ENCODE results near the gene MORC4. TPM values are rescaled to one million over a fixed set of nuclear protein-coding genes. Genes with fewer than 3 reads are reported as not detected.
"Not testable (repeated sequence)": the region's sequence is repeated elsewhere in the genome, so short reads cannot be mapped to it uniquely, and the experiment has no call there.

Gene MORC4
- 8.5 TPM for total RNA-seq

DNA sequence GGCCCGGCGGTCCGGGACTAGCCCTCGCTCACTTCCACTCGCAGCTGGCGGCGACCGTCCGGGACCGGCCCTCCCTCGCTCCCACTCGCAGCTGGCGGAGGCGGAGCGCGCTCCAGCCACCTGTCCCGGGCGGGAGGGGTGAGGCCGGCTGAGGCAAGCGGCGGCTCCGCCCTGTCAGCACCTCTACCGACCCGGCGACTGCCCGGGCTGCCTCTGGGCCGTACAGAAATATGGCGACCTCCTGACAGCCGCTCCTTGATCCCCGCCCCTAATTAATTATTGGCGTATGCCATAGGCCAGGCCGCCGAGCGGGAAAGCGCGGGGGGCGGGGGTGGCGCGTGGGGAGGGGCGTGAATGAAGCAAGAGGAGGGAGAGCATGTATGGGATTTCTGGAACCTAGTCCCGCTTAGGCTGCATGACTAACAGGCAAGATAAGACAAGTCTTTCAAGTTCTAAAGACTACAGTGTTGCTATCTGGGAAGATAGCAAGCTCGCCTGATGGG, at the start of gene MORC4:
MORC4 (minus strand) TSS at position 200 of the 503 bp plus-strand sequence. CDS start 243 bp downstream, outside the sequence.
- ATAC-seq = peak; percentile 95
- peak; percentile 87 for DNase-seq (ENCODE audit: low spot score)

DNA sequence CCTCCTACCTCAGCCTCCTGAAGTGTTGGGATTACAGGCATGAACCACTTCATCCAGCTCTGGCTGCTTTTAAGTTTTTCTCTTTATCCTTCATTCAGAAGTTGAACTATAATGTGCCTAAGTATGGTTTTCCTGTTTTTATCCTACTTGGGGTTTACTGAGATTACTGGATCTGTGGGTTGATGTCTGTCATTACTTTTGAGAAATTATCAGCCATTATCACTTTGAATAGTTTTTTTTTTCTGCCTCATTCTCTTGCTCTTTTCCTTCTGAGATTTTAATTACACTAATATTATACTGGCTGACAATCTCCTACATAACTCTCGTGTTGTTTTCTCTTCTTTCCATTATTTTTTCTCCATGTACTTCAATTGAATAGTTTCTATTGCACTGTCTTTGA, 47.6 kb upstream of the MORC4 start:
- DNase-seq (ENCODE audit: low spot score) = no peak
- ATAC-seq = no peak

DNA sequence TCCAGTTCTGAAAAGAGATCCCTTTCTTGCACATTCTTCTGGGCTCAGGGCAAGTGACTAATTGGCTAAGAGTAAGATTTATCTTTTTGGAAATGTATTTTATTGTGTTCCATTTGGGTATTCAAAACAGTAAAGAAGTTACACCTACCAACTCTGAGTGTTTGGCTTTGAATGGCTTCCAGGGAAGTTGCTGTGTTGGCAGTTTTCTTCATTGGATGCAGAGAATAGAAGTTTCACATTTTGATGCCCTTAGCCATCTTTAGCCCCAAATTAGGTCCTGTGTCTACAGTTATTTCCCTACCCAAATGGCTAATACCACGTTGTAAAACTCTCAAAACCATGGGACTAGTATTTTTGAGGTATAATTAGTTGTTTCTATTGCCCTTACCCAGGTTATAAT, 29.7 kb upstream of the MORC4 start:
- ATAC-seq (no peak), DNase-seq (ENCODE audit: low spot score) (no peak)

DNA sequence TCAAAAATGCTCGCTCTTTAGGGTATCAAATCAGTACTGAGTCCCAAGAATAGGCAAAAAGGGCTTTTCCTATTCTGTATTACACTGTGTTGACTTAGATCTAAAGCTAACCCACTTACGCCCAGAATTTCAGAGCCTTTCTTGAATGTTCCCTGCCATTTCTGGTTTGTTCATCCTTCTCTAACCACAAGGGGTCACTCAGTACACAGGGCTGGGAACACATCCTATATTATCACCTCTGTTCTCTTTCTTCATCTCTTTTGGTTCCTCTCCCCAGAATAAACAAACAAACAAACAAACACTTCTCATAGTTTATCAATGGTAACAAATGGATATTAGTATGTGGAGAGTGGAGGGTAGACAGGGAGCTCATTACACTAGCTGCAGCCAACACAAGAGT, 25.5 kb upstream of the MORC4 start:
- peak; percentile 77 for ATAC-seq
- DNase-seq (ENCODE audit: low spot score) = no peak

GRCh38 chrX:107014936-107015335, 14.9 kb upstream of the MORC4 start:
- ATAC-seq (no peak), DNase-seq (ENCODE audit: low spot score) (no peak)

GRCh38 chrX:107008034-107008433, 8.0 kb upstream of the MORC4 start:
- ATAC-seq (no peak), DNase-seq (ENCODE audit: low spot score) (no peak)

DNA sequence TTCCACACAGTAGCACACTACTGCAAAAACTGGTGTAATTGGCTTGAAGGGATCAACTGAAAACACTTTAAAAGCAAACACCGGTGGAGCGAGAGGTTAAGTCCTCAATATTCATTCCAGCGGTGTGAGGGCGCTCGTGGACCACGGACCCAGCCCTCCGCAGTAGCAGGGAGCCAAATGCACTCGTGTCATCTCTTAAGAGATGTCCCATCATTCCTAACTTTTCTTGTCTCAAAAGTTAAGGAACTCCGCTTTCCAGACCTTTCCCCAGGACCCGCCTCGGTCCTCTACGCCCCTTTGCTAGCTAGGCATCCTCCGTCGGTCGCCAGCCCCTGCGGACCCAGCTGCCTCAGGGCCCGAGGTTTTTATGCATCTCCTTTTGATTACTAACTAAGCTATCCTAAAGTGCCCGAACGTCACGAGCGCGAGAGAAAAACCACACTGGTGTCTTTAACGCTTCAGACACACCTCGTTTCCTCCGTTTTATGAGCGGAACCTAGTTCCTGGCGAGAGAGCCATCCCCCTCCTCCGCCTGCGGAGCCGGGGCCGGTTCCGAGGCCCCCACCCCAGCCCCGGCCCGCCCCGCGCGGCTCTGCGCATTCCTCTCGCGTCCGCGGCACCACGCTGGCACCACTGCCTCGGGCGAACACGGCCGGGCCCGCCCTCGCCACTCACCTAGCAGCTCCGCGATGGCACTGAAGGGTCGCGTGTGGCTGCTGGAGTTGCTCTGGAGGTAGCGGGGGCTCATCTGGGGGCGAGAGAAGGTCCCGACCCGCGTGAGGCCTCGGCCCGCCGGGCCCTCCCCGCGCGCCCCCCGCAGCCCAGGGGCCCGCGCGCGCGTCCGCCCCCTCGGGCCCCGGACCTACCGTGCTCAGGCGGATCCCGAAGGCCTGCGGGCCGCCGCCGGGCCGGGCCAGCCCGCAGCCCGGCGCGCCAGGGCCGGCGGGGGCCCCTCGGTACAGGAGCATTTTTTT, 723 bp downstream of the MORC4 start:
- DNase-seq (ENCODE audit: low spot score) (peak; percentile 56), ATAC-seq (peak; percentile 75)

GRCh38 chrX:106997611-106998010, 2.4 kb downstream of the MORC4 start:
- no peak for ATAC-seq
- no peak for DNase-seq (ENCODE audit: low spot score)

DNA sequence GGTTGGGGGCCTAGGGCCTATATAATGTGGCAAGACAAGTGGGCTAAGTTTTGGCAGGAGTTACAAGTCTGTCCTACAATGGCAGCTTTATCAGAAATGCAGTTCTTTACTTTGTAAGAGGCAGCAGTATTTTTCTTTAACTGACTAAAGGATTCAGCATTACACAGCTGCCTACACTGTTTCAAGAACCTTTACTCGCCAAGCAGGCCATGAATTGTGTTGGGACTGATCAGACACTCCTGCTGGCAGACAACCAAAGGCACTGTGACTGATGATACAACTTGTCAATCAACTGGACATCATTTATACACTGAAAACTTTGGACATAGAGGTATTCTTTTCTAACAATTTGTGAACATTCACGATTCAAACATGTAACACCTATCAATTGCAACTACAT, 4.3 kb downstream of the MORC4 start:
- DNase-seq (ENCODE audit: low spot score) (no peak), ATAC-seq (no peak)

GRCh38 chrX:106987488-106987887, 12.5 kb downstream of the MORC4 start:
- no peak for DNase-seq (ENCODE audit: low spot score)
- no peak for ATAC-seq

DNA sequence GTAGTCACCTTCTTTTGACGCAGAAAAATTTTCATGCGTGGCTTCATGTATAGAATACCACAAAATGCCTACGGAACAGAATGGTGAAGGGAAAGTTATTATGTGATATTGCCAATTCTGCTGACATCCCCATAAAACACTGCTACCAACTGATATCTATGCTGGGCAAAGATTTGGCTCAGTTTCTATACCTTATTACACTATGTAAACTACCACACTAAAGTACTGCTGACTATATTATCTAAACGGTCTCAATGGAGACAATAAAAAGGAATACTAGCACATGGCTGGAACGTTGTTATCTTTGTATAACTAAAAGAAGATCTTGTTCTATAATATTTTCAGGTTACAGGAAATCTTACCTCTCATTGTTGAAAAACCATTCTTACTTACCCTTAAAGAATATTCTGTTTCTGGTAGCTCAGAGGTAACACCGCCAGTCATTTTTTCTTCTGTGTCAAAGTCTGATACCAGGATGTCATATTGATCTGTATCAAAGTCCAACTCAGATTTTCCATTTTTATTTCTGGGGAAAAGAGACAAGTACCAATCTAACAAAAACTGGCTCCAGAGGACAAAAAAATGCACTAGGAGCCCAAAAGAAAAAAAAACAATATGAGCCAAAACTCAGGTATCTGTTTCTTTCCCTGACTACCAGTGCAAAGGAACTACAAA, 18.9 kb downstream of the MORC4 start:
- ATAC-seq = peak; percentile 72
- DNase-seq (ENCODE audit: low spot score) = no peak

- DNase-seq (ENCODE audit: low spot score) = no peak
- no peak for ATAC-seq
These were observed 23.6 kb downstream of the MORC4 start for GRCh38 chrX:106976416-106976815.

DNA sequence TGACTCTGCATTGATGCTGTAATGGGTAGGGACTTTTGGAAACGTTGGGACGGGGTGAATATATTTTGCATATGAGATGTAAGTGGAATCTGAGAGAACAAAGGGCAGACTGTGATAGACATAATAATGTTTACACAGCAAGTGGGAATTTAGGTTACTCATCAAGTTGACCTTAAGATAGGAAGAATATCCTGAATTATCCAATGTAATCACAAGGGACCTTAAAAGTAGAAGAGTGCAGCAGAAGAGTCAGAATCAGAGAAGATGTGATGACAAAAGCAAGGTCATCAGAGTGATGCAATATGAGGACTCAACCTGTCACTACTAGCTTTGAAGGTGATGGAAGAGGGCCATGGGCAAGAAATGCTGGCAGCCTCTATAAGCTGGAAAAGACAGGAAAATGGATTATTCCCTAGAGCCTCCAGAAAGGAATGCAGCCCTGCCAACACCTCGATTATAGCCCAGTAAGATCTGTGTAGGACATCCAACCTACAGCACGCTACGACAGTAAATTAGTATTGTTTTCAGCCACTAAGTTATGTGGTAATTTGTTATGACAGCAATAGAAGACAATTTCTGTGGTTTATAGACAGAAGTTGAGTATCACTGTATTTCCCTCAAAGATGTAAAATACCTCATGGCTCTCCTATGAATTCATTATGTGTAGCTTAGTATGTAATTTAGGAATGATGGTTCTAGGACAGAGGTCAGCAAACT, 26.4 kb downstream of the MORC4 start:
- ATAC-seq = no peak
- no peak for DNase-seq (ENCODE audit: low spot score)

GRCh38 chrX:106972896-106973295, 27.1 kb downstream of the MORC4 start:
- ATAC-seq (no peak), DNase-seq (ENCODE audit: low spot score) (no peak)

GRCh38 chrX:106966547-106966946, 33.5 kb downstream of the MORC4 start:
- DNase-seq (ENCODE audit: low spot score); ATAC-seq: not testable (repeated sequence)

GRCh38 chrX:106964290-106964689, 35.7 kb downstream of the MORC4 start:
- ATAC-seq (no peak), DNase-seq (ENCODE audit: low spot score) (no peak)

DNA sequence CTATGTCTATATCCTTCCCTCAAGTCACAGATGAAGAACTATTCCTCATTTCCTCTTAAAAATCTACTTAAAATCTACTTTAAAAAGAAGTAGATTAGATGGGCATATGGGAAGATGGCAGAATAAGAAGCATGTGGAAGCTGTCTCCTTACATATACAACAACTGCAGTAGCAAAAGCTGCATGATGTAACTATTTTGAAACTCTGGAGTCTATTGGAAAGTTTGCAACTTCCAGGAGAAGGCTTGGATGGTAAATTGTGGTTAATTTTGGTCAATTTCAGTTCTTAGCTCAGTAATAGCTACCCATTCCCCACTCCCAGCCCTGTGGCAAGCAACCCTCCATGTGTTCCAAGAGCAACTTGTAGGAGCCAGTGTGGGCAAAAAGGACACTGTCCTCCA, 36.9 kb downstream of the MORC4 start:
- no peak for DNase-seq (ENCODE audit: low spot score)
- no peak for ATAC-seq

GRCh38 chrX:106959901-106960300, 40.1 kb downstream of the MORC4 start:
- peak; percentile 99 for ATAC-seq
- no peak for DNase-seq (ENCODE audit: low spot score)

DNA sequence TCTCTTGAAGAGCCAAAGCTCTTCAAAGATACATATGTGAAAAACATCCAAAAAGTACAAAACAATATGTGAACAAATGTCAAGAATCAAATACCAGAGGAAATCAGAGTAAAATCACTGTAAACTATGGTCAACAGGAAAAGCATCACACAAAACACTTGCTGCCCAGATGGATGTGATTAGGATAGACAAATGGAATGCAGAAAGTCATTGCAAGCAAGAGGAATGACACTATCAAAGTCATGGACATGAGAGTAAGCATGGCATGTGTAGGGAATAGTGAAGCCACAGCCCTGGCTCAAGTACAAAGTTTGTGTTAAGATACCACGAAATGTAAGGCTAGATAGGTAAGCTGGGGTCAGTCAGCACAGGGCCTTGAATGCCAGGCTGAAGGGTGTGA, 42.2 kb downstream of the MORC4 start:
- DNase-seq (ENCODE audit: low spot score) (no peak), ATAC-seq (no peak)

DNA sequence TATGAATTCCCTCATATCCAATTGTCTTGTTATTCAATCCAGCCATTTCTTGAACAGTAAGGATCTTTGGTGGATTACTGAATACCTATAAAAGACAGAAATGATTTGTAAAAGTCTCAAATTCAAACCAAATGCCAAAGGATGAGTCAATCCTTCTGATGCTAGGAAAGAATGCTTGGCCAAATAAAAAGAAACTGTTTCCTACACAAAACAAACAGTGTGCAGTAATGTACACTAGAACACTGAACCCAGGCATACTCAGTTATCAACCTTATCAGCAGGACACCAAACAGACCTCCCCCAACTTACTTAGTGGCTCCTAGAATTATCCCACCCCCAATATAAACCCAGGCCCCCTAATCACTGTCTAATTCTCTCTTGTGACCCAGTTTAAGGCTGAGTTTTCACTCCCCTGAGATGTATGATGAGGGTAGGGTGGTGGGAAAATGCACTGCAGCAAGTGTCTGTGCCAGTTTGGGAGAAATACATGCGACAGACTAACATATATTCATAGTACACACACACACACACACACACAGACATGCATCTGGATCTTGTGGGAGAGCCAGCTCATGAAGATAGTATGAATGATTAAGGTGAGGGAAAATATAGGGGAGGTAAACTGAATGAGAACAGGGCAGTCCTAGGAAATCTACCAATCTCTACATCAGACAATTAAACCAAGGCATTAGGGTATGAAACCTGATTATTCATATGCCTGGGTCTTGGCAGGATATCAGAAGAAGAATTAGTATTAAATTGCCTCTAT, 44.8 kb downstream of the MORC4 start:
- DNase-seq (ENCODE audit: low spot score) = no peak
- ATAC-seq = peak; percentile 38

All from left lobe of liver (tissue), 2 donors.